GM15510 (cell line): Measurements from ENCODE around the gene RFXAP.

Source experiments
- POLR2A ChIP-seq: IDR thresholded peaks from 3 replicates; pipeline ENCODE4 v1.6.1; 2011; ENCODE audit warnings: borderline replicate concordance; ENCODE audit not compliant: insufficient read length; ENCODE audit errors: extremely low read depth

The RFXAP gene

GRCh38 chr13:36801035-36801434 is 18.0 kb upstream of the RFXAP start:
- TF ChIP-seq POLR2A: no peak

DNA sequence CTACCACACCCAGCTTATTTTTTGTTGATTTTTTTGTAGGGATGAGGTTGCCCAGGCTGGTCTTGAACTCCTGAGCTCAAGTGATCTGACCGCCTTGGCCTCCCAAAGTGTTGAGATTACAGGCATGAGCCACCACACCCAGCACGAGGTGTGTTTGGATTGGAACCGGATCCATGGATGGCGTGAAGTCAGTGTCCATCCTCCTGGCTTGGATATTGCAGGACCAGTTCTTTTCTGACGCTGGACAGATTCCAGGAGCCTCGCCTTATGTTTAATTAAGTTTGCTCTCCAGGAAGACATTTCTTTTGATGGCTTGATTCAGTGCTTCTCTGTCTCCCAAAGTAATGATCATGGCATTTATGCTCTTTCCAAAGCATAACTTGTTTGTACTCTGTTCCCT is 14.4 kb upstream of the RFXAP start:
- no peak for TF ChIP-seq POLR2A

- no peak for TF ChIP-seq POLR2A
These were observed 12.9 kb upstream of the RFXAP start for GRCh38 chr13:36806102-36806501.

DNA sequence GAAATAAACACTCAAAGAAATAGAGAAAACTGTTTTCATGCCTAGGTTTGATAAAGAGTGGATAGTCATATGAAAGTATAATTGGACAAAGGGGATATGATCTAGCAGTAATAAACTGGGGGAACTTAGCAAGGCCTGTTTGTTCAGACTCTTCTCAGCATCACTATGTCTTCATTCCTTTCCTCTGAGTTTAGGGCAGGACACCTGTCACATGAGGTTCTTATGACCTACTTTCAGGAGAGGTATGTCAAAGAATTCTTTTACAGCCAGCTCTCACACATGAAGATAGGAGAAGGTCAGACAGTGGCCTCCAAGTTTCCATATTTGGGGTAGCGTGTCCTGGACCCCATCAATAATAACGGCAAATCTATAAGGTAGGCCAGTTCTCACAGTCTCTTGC is 11.4 kb upstream of the RFXAP start:
- TF ChIP-seq POLR2A: no peak

GRCh38 chr13:36813225-36813624 is 5.8 kb upstream of the RFXAP start:
- no peak for TF ChIP-seq POLR2A

GRCh38 chr13:36814465-36814864 is 4.6 kb upstream of the RFXAP start:
- no peak for TF ChIP-seq POLR2A

DNA sequence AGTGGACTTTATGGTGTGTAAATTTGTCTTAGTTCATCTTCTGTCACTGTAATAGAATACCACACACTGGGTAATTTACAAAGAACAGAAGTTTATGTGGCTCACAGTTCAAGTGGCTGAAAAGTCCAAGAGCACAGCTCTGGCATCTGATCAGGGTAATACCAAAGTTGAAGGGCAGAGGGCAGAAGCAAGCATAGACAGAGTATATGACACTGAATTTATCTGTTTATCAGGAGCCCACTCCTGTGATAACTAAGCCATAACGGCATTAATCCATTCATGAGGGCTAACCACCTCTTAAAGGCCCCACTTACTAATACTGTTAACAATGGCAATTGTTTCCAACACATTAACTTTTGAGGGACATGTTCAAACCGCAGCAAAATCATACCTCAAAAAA is 4.0 kb upstream of the RFXAP start:
- no peak for TF ChIP-seq POLR2A

DNA sequence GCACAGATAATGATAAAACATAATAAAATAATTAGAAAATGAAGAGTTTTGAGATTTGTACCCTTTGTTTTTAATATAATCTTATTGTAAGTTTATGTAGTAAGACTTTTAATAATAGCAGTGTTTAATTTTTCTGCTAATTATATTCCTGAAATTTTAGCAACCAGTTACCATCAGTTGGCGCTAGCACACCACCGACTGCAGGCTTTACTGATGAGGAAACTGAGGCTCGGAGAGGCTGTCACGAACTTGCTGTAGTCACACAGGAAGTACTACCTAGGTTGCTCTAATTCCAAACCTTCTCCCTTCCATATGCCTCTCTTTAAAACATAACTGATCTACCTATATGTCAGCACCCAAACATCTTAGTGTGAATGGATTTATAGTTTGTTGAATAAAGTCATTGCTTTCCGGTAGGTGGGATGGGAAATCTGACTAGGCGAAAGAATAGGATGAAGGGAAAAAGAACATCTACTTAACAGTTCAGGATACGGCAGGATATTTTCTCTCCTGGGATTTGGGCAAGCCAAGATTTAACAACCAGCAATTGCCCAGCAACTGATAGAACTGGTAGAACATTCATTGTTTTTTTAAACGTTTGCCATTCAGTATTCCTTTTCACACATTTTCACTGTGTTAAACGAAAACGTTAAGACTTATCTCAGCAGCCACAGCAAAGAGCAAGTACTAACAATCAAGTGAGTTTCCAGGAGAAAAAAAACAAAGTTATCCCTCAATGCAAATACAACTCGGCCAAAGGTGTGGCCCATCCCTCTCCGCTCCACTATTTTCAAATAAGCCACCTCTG is 822 bp upstream of the RFXAP start:
- no peak for TF ChIP-seq POLR2A

DNA sequence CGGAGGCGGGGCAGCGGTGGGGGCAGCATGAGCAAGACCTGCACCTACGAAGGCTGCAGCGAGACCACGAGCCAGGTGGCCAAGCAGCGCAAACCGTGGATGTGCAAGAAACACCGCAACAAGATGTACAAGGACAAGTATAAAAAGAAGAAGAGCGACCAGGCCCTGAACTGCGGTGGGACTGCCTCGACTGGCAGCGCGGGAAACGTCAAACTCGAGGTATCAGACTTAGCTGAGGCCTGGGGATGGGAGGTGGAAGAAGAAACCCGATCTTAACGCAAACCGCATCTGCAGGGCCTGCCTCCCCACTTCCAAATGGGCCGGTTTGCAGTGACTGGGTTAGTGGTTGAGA is 693 bp downstream of the RFXAP start:
- no peak for TF ChIP-seq POLR2A

GRCh38 chr13:36820222-36820621 is 1.2 kb downstream of the RFXAP start:
- TF ChIP-seq POLR2A: no peak

DNA sequence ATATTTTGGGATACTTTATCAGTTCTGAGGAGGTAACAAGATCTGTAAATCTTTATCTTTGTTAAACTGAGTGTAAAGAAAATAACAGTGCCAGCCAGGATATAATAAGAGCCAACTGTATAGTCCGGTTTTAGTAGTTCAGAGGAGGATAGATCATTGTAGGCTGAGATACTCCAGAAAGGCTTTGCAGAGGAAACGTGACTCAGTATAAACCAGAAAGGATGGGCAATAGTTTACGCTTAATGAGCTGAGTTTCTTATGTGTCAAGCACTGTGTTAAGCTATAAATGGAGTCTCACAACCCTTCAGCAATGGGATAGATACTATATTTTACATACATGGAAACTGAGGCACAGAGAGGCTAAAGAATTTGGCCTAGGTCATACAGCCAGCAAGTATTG is 3.8 kb downstream of the RFXAP start:
- TF ChIP-seq POLR2A: no peak

DNA sequence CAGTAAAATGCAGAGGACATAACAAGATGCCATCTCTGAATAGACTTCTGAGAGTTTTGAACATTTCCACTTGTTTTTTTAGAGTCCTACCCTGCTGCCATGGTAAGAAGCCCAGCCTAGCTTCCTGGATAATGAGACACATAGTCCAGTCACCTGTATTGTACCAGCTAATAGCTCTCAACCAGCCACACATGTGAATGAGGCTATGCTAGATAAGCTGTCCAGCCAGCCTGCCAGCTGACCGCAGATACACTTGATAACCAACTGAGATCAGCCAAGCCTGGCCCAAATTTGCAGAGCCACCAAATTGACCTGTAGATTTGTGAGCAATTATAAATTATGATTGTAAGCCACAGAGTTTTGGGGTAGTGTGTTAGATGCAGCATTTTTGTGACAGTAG is 10.7 kb downstream of the RFXAP start:
- no peak for TF ChIP-seq POLR2A

DNA sequence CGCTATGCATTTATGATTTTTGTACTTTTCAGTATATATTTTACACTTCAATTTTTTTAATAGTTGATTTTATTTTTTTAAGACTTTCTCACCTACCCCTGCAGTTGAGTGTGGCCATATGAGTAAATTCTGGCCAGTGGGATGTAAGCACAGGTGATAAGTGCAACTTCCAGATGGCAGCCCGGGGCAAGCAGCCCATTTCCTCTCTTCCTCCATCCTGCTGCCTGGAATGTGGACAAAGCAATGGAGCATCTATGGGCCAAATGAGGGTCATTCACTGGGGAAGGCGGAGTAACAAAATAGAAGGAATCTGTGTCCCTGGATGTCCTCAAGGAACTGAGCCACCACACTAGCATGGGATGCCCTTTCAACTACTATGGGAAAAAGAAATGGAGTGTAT is 12.3 kb downstream of the RFXAP start:
- TF ChIP-seq POLR2A: no peak

- TF ChIP-seq POLR2A: no peak
These were observed 15.3 kb downstream of the RFXAP start for GRCh38 chr13:36834299-36834698.

- no peak for TF ChIP-seq POLR2A
These were observed 18.5 kb downstream of the RFXAP start for GRCh38 chr13:36837354-36838092.

DNA sequence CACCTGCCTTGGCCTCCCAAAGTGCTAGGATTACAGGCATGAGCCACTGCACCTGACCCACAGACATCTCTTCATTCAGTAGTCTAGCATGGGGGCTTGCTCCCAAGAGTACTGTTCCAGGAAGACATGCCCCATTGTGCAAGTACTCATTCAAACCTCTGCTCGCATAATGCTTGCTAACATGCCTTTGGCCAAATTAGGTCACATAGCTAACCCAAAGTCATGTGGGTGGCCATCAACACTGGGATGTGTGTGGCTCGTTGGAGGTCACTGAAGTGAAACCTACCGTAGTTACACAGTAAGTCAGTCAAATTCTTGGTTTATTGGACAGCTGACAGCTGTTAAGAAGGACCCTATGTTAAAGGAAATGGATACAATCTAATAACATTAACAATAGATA is 20.3 kb downstream of the RFXAP start:
- no peak for TF ChIP-seq POLR2A
